Measurements from ENCODE around the gene GTF2H1.

- TF ChIP-seq FOXM1 (IDR thresholded peaks at IDR 0.05; ENCODE audit: borderline replicate concordance, low read depth) (no peak), CEBPB (IDR thresholded peaks at IDR 0.05) (no peak)
- TF ChIP-seq, protein P1, sequence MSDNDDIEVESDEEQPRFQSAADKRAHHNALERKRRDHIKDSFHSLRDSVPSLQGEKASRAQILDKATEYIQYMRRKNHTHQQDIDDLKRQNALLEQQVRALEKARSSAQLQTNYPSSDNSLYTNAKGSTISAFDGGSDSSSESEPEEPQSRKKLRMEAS (IDR thresholded peaks at IDR 0.05), result no peak
Observed at GRCh38 chr11:18366286-18366685, 43.9 kb downstream of the GTF2H1 start.
